CD4-positive, alpha-beta T cell treated with Interleukin-12 subunit alpha and Interleukin-12 subunit beta, for 1 hour (primary cell): Measurements from ENCODE around the gene SKA1.
"Not testable (repeated sequence)": the region's sequence is repeated elsewhere in the genome, so short reads cannot be mapped to it uniquely, and the experiment has no call there.

Experiments used
- DNase-seq: peaks from one replicate; pipeline ENCODE4 v3.0.0-alpha.2; 2020

The SKA1 gene

GRCh38 chr18:50432915-50433314 is 58.1 kb downstream of the SKA1 start:
- no peak for DNase-seq

DNA sequence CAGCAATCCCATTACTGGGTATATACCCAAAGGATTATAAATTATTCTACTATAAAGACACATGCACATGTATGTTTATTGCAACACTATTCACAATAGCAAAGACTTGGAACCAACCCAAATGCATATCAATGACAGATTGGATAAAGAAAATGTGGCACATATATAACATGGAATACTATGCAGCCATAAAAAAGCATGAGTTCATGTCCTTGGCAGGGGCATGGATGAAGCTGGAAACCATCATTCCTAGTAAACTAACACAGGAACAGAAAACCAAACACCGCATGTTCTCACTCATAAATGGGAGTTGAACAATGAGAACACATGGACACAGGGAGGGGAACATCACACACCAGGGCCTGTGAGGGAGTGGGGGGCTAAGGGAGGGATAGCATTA is 61.9 kb downstream of the SKA1 start:
- DNase-seq, result not testable (repeated sequence)

GRCh38 chr18:50439460-50440015 is 64.7 kb downstream of the SKA1 start:
- no peak for DNase-seq

GRCh38 chr18:50441016-50441415 is 66.2 kb downstream of the SKA1 start:
- no peak for DNase-seq

- no peak for DNase-seq
Observed at GRCh38 chr18:50441501-50441900, 66.7 kb downstream of the SKA1 start.
